GM10266 (cell line): ENCODE results near the gene MAPK9.

ENCODE experiments used
- DNase-seq: peaks from one replicate; pipeline ENCODE4 v3.0.0; 2012; ENCODE audit errors: extremely low spot score
- CTCF ChIP-seq: IDR thresholded peaks from 2 replicates; pipeline ENCODE4 v1.5.1; 2012; ENCODE audit warnings: mild to moderate bottlenecking, low read depth; ENCODE audit not compliant: control insufficient read depth, insufficient read depth; ENCODE audit errors: missing control alignments

Gene MAPK9

GRCh38 chr5:180330810-180331646, 39.1 kb upstream of the MAPK9 start:
- DNase-seq, result no peak
- TF ChIP-seq CTCF, result no peak

- TF ChIP-seq CTCF, result no peak
- no peak for DNase-seq
Measured at GRCh38 chr5:180330270-180330648, 38.4 kb upstream of the MAPK9 start.

GRCh38 chr5:180329606-180330269, 37.9 kb upstream of the MAPK9 start:
- DNase-seq, result no peak
- TF ChIP-seq CTCF, result no peak

GRCh38 chr5:180329138-180329435, 37.2 kb upstream of the MAPK9 start:
- TF ChIP-seq CTCF, result no peak
- no peak for DNase-seq

GRCh38 chr5:180328296-180329137, 36.6 kb upstream of the MAPK9 start:
- peak; percentile 83 for DNase-seq
- peak; percentile 88 for TF ChIP-seq CTCF

- no peak for DNase-seq
- no peak for TF ChIP-seq CTCF
Measured at GRCh38 chr5:180326989-180327565, 35.2 kb upstream of the MAPK9 start.

GRCh38 chr5:180324601-180324950, 32.7 kb upstream of the MAPK9 start:
- TF ChIP-seq CTCF, result no peak
- no peak for DNase-seq
